DMS53 (cell line): Measurements from ENCODE around the gene GULP1.
A peak's percentile ranks its signal among the peaks of the same experiment; 100 is the strongest.

Experiments used
- DNase-seq: peaks from one replicate; lab custom pipeline; 2025; lab: John Stamatoyannopoulos, UW

The GULP1 gene

DNA sequence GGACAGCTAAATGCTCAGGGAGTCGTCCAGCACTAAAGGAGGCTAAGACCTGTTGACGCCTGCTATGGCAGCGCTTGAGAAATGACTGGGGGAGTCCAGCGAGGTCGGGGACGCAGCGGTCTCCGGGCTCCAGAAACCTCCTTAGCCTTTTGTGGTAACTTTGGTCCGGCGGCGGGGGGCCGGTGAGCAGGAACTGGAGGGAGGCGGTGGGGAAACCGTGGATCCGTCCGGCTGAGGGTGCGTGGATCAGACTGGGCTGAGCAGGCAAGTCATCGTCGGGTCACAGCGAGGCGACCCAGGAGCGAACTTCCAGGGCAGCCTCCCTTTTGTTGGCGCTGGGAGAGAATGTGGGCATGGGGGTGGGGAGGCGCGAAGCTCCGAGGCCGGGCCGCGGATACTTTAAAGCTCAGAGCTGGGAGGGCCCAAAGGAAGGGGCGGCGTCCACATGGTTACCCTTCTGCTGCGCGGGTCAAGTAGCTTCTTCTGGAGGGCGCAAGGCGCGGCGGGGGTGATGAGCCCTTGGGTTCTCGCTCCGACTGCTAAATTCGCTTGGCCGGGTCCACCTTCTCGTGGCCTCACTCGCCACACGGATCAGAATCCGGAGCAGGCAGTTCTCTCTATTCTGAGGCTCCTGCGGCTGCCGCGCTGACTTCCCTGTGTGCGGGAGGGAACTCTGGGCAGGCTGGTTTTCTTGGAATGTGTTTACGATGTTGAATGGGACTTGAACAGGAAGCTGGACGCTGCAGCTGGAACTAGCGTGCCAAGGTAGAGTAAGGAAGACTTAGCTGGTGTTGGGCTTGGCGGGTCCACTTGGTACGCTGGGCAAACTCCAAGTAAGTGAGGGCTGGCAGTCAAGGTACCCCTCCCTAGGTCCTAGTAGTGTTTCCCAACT is 920 bp downstream of the GULP1 start:
- DNase-seq: peak; percentile 94

DNA sequence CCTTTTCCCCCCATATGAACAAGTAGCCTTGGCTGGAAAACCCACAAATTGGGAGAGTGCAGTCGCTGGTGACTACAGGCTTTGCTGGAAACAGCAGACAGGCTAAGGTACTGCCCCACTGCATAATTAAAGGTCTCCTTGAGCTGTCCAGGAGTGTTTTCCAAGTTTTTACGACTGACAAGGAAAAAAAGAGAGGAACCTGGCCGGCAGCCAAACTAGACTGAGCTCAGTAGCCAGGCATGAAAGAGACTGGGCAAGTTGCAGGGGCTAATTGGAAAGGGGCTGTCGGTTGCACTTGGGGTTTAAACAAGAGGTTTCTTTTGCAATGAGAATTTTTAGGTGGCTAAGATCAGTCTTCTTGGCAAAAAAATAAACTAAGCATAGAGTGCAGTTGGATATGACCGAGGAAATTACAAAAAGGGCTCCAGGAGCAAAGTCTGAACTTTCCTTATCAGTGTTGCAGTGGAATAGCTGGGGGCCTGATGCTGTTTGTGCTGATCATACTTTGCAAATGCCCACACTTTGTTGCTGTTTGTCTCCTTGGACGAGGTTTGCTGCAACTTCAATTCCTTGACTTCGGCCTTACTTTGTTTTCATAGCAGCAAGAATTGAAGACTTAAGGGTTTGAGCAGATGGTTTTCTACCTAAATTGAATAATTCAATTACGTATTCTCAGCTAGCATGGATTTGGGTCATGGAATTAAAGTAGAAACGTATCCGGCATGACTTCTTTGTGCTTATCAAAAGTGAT is 2.1 kb downstream of the GULP1 start:
- DNase-seq: peak; percentile 84

DNA sequence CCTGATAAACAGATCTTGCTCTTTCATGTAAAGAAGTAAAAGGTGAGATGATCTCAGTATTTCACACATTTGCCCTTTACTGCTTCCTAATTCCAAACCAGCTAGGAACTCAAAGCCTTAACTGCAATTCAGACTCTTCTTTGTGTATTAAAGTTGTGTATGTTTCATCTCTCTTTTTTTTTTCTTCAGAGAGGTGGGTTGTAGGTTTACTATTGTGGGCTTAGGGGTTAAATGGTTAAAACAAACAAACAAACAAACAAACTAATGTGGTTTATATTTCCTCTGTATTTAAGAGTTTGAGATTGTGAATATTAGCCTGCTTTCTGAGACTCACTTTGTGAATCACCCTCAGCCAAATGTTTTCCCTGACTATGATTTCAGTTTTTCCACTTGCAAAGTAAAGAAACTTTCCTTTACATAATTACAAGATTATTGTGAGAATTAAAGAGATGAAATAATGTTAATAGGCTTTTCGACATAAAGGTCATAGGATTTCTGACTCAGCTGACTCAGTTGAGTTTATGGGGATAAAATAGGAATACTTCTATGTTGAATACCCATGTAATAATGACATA is 2.8 kb downstream of the GULP1 start:
- DNase-seq: peak; percentile 69

DNA sequence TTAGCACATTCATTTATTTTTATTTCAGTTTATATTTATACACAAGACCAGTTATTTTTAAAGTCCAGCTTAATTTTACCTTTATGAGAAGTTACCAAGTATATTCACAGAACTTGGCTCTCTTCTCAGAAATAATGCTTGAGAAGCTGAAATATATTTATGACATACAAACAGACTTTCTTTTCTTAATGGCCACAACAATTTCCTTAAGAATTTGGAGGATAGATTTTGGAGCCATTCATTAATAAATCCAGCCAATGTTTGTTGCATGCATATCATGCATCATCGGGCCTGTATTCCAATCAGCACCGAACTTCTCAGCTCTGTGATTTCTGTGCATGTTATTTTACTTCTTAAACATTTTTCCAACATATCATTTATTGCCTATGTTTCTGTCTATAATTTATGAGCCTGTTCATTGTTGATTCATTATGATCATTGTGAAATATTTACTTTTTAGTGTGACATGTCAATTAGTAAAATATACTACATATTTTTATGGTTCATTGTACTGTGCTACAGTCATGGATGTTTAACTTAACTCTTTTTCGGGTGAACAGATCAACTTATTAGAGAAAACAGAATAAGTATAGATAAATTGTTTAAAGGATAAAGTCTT is 3.5 kb downstream of the GULP1 start:
- peak; percentile 48 for DNase-seq

DNA sequence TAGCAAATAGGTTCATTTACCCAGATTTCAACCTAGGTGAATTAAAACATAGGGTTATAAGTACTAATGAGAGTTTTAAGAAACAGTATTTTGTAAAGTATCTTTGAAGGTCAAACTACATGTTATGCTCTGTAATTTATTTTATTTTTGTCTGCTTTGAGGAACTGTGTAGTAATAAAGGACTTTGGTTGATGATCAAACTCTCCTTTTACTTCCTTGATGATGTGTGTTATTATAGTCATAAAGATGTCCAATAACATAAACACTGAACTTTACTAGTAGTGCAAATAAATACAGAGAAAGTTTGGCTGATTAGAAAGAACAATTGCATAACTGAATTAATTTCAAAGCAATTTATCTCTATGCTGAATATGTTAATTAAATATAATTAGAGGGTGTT is 6.3 kb downstream of the GULP1 start:
- peak; percentile 12 for DNase-seq

DNA sequence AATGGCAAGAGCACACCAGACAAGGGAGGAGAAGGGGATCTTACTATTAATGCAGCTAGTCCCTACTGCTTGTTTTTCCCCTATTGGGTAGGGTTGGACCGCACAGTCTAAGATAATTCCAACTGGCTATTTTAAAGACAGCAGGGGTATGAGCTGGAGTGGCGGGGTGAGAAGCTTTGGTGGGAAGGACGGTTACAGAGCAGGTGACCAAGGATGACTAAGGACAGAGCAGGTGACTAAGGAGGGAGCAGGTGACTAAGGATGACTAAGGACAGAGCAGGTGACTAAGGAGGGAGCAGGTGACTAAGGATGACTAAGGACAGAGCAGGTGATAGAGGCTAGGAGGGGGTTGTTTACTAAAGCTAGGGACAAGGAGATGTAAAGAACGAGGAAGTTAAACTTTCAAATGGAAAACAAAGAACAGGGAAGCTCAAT is 7.3 kb downstream of the GULP1 start:
- peak; percentile 93 for DNase-seq

DNA sequence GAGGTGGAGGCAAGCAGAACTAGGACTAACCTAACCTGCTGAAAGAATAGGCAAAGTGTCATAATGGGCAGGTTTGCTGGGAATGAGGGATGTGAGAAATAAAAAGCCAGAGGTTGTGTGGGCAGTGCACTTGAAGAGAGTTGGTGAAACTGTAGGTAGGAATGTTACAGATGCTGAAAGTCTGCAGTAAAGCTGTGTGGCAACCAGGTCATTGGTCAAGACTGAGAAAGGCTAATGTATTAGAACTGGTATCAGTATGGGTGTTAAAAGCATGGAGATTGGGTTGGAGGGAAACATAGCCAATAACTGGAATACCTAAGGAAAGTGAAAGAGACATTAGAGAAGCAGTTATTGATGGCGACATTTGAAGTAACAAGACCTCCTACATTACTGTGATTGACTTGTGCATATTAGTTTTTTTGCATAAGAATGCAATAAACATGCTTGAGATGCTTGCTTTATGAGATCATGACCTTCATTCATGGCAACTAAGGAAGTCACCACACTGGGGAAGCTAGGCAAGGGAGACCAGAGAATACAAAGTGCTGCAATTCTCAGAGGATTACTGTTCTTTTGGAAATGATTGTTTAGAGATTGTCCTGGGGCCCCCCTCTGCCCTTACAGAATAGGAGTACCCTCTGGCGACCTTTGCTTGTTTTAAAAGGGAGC is 11.8 kb downstream of the GULP1 start:
- DNase-seq: no peak

DNA sequence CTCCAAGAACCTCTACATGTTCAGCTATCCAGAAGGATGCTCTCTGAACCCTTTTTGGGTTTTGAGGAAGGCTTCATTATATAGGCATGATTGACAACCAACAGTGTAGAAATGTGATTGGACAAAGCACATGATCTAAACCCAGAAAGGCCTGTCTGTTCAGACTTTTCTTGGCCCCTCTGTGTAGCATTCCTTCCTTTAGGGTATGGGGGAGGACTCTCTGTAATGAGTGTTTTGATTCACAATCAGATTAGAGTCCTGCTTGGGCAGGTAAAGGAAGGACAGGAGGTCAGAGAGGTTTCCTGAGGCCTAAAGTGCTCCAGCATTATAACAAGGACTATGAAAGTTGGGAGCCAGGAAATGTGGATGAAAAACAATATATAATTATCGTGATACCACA is 13.6 kb downstream of the GULP1 start:
- no peak for DNase-seq

DNA sequence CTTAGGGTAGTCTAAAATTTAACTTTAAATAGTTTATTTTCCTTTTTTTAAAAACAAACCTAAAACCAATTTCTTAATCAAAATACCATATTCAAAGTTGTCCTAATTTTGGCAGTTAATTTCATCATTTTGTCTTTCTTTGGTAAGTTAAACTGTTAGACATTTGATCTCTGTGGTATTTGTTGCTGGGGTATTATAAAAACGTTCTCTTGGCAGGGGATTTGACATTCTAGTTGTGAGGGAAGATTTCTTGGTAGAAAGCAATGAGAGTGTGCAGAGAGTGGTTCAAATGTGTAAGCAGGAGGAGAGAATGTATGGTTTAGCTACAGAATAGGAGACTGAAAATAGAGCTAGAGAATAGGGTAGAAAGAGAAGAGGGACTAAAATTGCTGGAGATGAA is 14.6 kb downstream of the GULP1 start:
- no peak for DNase-seq

DNA sequence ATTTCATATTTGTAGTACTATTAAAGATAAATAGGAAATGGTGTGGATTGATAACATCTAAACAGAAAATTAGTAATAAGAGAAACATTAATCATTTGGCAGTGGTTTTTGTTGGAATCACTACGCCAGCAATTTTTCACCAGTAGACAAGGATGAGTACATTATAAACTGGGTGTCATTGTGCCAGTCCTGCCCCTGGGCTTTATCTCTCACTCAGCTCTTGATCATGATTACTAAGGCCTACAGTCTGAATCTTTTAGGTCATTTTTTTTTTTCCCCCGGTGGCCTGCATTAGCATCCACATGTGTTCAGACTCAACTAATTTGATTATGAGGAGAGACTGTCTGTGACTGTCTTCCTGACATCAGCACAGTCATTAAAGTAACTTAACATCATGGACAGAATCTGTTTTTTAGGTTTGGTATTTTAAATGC is 16.2 kb downstream of the GULP1 start:
- no peak for DNase-seq

DNA sequence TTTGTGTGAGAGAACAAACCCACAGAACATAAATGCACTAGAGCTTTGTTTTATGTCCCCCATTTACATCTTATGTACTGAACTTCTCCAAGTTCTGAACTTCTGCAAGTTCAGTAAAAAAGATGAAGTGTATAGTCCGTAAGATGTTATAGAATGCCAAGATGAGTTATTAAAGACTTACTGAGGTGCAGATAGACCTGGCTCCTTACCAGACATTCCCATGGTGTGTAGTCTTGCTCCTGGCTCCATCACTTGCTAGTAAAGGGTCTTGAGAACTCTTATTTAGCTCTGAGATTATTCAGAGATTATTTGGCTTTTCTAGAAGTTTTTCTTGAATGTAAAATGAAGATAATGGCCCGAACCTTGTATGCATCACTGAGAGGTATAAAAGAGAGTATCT is 16.8 kb downstream of the GULP1 start:
- DNase-seq: no peak

DNA sequence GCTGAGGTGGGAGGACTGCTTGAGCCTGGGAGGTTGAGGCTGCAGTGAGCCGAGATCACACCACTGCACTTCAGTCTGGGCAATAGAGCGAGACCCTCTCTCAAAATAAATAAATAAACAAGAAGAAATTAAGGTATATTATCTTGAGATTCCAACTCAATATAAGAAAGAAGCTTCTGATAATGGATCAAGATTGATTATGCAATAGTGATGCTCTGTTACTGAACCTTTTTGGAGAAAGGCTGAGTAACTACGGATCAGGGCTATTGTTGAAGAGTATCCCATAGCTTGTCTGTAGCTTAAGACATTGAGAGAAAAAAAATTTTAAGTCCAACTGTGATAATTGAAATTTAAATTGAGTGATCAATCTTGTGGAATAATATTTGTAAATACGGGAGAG is 17.7 kb downstream of the GULP1 start:
- no peak for DNase-seq

DNA sequence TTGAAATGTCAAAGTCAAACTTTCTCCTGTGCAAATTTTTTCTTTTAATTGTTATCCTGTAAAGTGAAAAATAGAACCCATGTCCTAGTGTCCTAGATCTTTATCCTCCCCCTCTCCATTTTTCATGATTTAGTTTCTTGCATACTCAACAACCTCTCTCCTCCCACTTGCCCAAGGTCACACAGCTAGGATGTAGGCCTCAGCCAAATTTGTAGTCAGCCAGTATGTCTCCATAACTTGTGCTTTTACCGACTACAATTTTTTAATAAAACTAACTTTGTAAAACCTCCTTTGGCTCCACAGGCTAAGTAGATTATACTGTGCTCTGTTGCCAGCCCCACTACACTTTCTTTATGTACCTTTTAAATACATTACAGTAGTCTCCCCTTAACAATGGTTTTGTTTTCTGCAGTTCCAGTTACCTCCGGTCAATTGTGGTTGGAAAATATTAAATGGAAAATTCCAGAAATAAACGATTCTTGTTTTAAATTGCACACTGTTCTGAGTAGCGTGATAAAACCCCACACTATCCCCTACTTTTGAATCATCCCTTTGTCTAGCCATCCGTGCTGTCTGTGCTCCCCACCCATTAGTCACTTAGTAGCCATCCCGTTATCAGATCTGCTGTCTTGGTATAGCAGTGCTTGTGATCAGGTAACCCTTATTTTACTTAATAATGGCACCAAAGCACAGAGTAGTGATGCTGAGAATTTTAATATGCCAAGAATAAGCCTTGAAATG is 22.8 kb downstream of the GULP1 start:
- no peak for DNase-seq

DNA sequence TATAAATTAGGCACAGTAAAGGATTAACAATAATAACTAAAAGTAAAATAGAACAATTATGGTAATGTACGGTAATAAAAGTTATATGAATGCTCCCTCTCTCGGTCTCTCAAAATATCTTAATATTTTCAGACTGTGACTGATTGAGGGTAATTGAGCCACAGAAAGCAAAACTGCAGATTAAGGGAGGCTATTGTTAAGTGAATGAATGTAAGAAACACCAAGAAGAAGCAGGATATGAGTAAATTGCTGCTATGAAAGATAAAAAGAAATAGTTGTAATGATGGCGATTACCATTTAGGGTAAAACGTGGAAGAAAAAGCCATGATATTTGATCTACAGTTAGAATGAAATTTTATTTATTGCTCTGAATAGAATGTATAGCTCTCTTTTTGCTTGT is 24.1 kb downstream of the GULP1 start:
- DNase-seq: no peak

DNA sequence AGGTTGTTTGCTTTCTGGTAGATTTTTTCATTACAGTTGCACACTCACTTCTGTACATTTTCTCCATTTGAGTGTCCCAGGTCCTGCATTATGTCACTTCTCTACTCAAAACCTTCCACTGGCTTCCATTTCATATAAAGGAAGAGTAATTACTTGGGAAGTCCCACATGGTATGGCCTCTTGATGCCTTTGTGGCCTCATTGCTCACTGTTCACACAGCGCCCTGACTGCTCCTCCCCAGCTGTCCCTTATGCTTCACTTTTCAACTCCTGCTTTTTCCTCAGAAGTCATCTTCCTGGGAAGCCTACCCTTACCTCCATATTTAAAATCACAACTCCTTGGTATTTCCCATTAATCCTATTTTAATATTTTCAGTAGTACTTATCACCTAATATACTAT is 24.7 kb downstream of the GULP1 start:
- DNase-seq: peak; percentile 12

DNA sequence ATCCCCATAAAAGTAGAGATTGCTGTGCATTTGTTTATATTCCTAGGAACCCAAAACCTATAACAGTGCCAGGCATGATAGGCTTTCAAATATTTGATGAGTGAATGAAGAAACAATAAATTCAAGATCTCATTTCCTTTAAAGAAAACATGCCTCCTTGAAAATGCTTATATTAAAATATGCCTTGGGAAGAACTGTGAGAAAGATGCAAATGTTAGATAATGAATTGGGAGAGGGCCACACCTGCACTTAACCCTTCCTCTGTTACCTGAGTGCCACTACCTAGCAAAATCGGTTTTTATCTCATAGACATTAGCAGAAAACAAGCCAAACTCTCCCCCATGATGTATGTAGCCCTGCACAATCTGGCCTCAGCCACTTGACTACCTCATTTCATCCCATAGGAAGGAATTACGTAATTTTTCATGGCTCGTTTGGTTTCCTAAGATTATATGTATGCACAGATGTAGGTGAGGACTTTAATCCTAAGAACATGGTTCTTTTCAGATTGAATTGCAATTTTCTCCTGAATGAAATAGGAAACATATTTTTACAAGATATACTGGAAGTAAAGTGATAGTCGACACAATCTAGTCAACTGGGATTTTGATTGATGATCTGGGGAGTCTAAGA is 25.2 kb downstream of the GULP1 start:
- DNase-seq: no peak

DNA sequence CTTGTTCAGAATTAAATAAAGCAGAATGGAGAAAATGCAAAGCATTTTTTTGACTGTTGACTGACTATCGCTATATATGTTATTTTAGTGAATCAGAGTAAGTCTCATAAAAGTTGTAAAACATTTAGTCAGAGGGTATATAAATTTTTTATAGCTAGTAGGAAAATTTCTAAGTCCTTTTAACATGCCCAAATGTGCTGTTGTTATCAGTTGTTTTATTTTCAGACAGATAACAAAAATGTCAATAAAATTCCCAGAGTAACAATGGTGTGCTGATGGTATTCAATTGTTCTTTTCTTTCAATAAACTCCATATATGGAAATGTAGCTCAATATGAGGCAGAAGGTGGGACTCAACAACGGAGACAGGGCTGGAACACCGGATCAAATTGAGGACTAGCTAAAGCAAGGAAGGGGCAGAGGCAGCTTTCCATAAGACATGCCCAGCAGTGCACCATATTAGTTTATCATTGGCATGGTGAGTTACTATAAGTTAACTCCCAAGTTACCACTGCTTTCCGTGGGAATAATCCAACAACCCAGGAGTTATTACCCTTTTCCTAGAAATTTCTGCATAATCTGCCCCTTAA is 26.6 kb downstream of the GULP1 start:
- no peak for DNase-seq

DNA sequence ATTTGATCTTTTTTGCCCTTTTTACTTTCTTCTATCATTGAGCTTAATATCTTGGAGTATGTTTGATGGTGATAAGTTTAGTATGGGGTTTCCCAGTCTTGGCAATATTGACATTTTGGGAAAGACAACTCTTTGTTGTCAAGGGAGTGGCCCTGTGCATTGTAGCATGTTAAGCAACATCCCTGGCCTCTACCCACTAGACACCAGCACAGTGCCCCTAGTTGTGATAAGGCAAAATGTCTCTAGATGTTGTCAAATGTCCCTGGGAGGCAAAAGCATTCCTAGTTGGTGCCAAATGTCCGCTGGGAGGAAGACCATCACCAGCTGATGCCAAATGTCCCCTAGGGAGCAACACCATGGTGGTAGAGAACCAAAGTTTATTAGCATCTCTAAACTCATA is 28.2 kb downstream of the GULP1 start:
- peak; percentile 35 for DNase-seq

DNA sequence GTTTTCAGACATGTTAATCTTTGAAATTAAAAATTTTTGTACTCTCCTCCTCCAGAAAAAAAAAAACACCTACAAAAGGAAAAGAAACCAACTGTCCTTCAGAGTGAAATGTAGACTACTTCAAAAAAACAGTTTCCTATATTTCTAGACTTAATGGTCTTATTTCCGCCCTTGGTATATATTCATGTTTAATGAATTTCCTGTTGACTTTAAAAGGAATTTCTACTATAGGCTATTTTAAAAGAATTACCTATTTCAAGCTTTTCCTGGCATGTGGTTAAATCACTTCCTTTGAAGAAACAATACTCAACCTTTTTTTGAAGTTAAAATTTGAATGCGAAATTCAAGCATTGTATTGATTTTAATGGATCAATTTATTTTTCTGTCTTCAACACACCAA is 29.2 kb downstream of the GULP1 start:
- DNase-seq: no peak
